OCI-LY1 (cell line): ENCODE data around the gene NFYC.

Experiments used
- H2AFZ ChIP-seq: fragments of 200-600 bp; sonication (generic), shearing (Covaris generic); 2 replicates; pipeline ENCODE4 v1.6.0; 2014; ENCODE audit warnings: antibody characterized with exemption, mild to moderate bottlenecking, low read length
- H3F3A ChIP-seq: fragments of 200-600 bp; sonication (generic), shearing (Covaris generic); 2 replicates; pipeline ENCODE4 v1.6.0; 2014; ENCODE audit warnings: mild to moderate bottlenecking, antibody characterized with exemption, low read length, moderate library complexity; ENCODE audit not compliant: insufficient read depth
- H3K27ac ChIP-seq: fragments of 200-600 bp; sonication (generic); 2 replicates; pipeline ENCODE4 v1.5.1; 2014; ENCODE audit warnings: low read length, mixed run types, mild to moderate bottlenecking, low read depth; ENCODE audit not compliant: poor library complexity, severe bottlenecking
- H3K27me3 ChIP-seq: fragments of 200-600 bp; sonication (generic); 2 replicates; pipeline ENCODE4 v1.6.0; 2014; ENCODE audit warnings: antibody characterized with exemption, mild to moderate bottlenecking, low read length, moderate library complexity; ENCODE audit not compliant: insufficient read depth
- H3K36me3 ChIP-seq: fragments of 200-600 bp; sonication (generic); 2 replicates; pipeline ENCODE4 v1.6.1; 2014; ENCODE audit warnings: mild to moderate bottlenecking, antibody characterized with exemption, low read length, moderate library complexity, mixed read lengths; ENCODE audit not compliant: insufficient read depth
- H3K4me1 ChIP-seq: fragments of 200-600 bp; sonication (generic); 2 replicates; pipeline ENCODE4 v1.5.1; 2014; ENCODE audit warnings: mild to moderate bottlenecking, low read length, moderate library complexity; ENCODE audit not compliant: insufficient read depth, severe bottlenecking
- H3K4me2 ChIP-seq: fragments of 200-600 bp; sonication (generic), shearing (Covaris generic); 2 replicates; pipeline ENCODE4 v1.6.1; 2014; ENCODE audit warnings: low read length
- H3K4me3 ChIP-seq: fragments of 200-600 bp; sonication (generic); 2 replicates; pipeline ENCODE4 v1.5.1; 2014; ENCODE audit warnings: low read length, low read depth, mild to moderate bottlenecking, mixed read lengths; ENCODE audit not compliant: poor library complexity, severe bottlenecking
- H3K79me2 ChIP-seq: fragments of 200-600 bp; shearing (Covaris generic); 2 replicates; pipeline ENCODE4 v1.6.1; 2016; ENCODE audit warnings: mixed run types, low read length, mixed read lengths; ENCODE audit not compliant: insufficient read depth
- H3K9ac ChIP-seq: fragments of 200-600 bp; sonication (generic), shearing (Covaris generic); 2 replicates; pipeline ENCODE4 v1.6.1; 2014; ENCODE audit warnings: mild to moderate bottlenecking, low read length, mixed read lengths
- H3K9me2 ChIP-seq: fragments of 200-600 bp; sonication (generic), shearing (Covaris generic); 2 replicates; pipeline ENCODE4 v1.6.1; 2014; ENCODE audit warnings: low read depth, mild to moderate bottlenecking, low read length, mixed read lengths
- H3K9me3 ChIP-seq: fragments of 200-600 bp; shearing (Covaris generic); 2 replicates; pipeline ENCODE4 v1.6.1; 2014; ENCODE audit warnings: low read length, mixed read lengths
- H4K20me1 ChIP-seq: fragments of 200-600 bp; sonication (generic), shearing (Covaris generic); 2 replicates; pipeline ENCODE4 v1.6.0; 2016; ENCODE audit warnings: mild to moderate bottlenecking, low read length; ENCODE audit not compliant: insufficient read depth
- EZH2 ChIP-seq: fragments of 200-600 bp; sonication (generic), shearing (Covaris generic); IDR thresholded peaks from 2 replicates; pipeline ENCODE4 v1.8.0; 2017; ENCODE audit warnings: borderline replicate concordance, mixed run types, mild to moderate bottlenecking, antibody characterized with exemption, low read length, moderate library complexity, mixed read lengths
- TF ChIP-seq, protein P1 (sequence below): fragments of 200-600 bp; sonication (generic), shearing (Covaris generic); IDR thresholded peaks from 2 replicates; pipeline ENCODE4 v1.5.1; 2017; ENCODE audit warnings: mild to moderate bottlenecking, antibody characterized with exemption, low read length, moderate library complexity, mixed read lengths

NFYC gene

GRCh38 chr1:40653851-40654537 lies 37.5 kb upstream of the NFYC start:
- Histone ChIP-seq H3K27me3 (no peaks in the 10 kb centered on the region), H4K20me1 (no peaks in the 10 kb centered on the region), H2AFZ (no peak overlapping the region), H3K36me3 (no peaks in the 10 kb centered on the region), H3K4me2 (no peak overlapping the region), H3F3A (no peaks in the 10 kb centered on the region), H3K4me1 (no peaks in the 10 kb centered on the region), H3K9me2 (no peaks in the 10 kb centered on the region), H3K79me2 (no peaks in the 10 kb centered on the region), H3K27ac (no peak overlapping the region), H3K9ac (no peak overlapping the region), H3K4me3 (no peak overlapping the region), H3K9me3 (no peaks in the 10 kb centered on the region)
- TF ChIP-seq, protein P1, sequence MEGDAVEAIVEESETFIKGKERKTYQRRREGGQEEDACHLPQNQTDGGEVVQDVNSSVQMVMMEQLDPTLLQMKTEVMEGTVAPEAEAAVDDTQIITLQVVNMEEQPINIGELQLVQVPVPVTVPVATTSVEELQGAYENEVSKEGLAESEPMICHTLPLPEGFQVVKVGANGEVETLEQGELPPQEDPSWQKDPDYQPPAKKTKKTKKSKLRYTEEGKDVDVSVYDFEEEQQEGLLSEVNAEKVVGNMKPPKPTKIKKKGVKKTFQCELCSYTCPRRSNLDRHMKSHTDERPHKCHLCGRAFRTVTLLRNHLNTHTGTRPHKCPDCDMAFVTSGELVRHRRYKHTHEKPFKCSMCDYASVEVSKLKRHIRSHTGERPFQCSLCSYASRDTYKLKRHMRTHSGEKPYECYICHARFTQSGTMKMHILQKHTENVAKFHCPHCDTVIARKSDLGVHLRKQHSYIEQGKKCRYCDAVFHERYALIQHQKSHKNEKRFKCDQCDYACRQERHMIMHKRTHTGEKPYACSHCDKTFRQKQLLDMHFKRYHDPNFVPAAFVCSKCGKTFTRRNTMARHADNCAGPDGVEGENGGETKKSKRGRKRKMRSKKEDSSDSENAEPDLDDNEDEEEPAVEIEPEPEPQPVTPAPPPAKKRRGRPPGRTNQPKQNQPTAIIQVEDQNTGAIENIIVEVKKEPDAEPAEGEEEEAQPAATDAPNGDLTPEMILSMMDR, result no peak
- no peak for TF ChIP-seq EZH2

DNA sequence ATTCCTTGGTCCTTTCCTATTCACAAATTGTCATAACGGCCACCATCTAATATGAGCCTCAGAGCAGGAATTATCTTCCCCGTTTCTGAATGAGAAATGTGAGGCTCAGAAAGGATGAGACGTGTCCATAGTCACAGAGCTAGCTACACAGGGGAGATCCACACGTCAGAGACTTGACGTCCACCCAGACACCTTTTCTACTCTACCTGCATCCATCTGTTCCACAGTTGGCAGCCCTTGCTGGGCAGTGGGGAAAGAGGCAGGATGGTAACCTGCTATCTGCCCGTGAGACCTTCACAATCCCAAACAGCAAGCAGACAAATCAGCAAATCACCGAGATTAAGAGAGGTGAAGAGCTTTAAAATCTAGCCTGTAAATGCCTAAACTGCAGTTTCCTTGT lies 34.5 kb upstream of the NFYC start:
- H3K9me2 ChIP-seq, result no peaks in the 10 kb centered on the region
- no peaks in the 10 kb centered on the region for H3K4me1 ChIP-seq
- H3K9me3 ChIP-seq, result no peaks in the 10 kb centered on the region
- TF ChIP-seq EZH2, result no peak
- TF ChIP-seq, protein P1, result no peak
- no peak overlapping the region for H3K4me2 ChIP-seq
- no peak overlapping the region for H2AFZ ChIP-seq
- H3K27me3 ChIP-seq, result no peaks in the 10 kb centered on the region
- H3K27ac ChIP-seq, result no peak overlapping the region
- no peak overlapping the region for H3K9ac ChIP-seq
- H3F3A ChIP-seq, result no peaks in the 10 kb centered on the region
- no peaks in the 10 kb centered on the region for H4K20me1 ChIP-seq
- no peaks in the 10 kb centered on the region for H3K36me3 ChIP-seq
- H3K4me3 ChIP-seq, result no peak overlapping the region
- no peaks in the 10 kb centered on the region for H3K79me2 ChIP-seq

DNA sequence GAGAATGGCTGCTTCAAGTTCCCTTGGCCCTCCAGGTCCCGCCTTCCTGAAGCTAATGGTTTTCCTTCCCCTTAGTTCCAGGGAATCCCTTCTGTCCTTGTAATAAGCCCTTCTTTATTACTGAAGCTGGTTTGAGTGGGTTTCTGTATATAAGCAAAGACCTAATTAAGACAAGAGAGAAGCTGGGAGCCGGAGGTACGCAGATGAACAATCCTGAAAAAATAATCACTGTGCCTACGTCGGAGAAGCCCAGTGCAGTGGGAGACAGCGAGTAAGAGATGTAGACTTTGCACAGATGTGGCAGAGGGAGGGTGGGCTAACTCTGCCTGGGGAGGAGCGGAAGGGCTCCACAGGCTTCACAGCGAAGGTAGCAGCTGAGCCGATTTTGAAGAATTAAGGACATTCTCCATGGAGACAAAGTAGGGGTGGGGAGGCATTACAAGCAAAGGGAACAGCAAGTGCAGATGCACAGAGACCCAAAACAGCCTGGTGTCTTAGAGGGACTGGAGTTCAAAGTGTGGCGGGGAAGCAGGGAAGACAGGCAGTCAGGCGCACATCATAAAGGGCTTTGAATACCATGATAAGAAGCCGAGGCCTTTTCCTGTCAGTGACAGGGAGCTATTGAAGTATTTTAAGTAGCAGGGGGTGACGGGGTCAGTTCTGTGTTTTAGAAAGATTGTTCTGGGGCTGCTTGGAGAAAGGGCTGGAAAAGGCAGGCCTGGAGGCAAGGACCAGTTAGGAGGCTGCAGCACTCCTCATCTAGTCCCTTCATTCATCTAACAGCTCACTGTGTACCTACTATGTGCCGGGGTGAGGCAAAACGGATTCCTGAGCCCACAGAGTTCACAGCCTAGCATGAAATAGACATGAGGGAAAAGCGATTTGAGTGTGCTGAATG lies 32.5 kb upstream of the NFYC start:
- Histone ChIP-seq H3K9ac (no peak overlapping the region), H2AFZ (no peak overlapping the region), H3K27me3 (no peaks in the 10 kb centered on the region), H3K79me2 (no peaks in the 10 kb centered on the region), H4K20me1 (no peaks in the 10 kb centered on the region), H3K4me3 (no peak overlapping the region), H3K4me2 (no peak overlapping the region), H3K36me3 (no peaks in the 10 kb centered on the region), H3K4me1 (peaks cover 13% of the 10 kb centered on the region), H3K27ac (no peak overlapping the region), H3F3A (no peaks in the 10 kb centered on the region), H3K9me3 (no peaks in the 10 kb centered on the region), H3K9me2 (no peaks in the 10 kb centered on the region)
- TF ChIP-seq, protein P1, result no peak
- TF ChIP-seq EZH2, result no peak
